ENCODE results near the gene IFT25. TPM values are rescaled to one million over a fixed set of nuclear protein-coding genes. Genes with fewer than 3 reads are reported as not detected.
A peak's percentile ranks its signal among the peaks of the same experiment; 100 is the strongest.

The IFT25 gene
- total RNA-seq, 4 donors from 2014 or later = 11.6 to 24.6 (median 15.5) TPM

- TF ChIP-seq CTCF (IDR thresholded peaks at IDR 0.05) = no peak
- DNase-seq (ENCODE audit: low spot score) = no peak
- no peak for ATAC-seq (ENCODE audit: low FRiP score)
These were observed 16.1 kb downstream of the IFT25 start for GRCh38 chr1:53929246-53929960.

GRCh38 chr1:53927376-53927881 lies 18.1 kb downstream of the IFT25 start:
- no peak for TF ChIP-seq CTCF (IDR thresholded peaks at IDR 0.05)
- DNase-seq (ENCODE audit: low spot score) (no peak), ATAC-seq (ENCODE audit: low FRiP score) (no peak)

GRCh38 chr1:53919675-53920066 lies 25.8 kb downstream of the IFT25 start:
- DNase-seq (ENCODE audit: low spot score) = no peak
- no peak for TF ChIP-seq CTCF (IDR thresholded peaks at IDR 0.05)
- no peak for ATAC-seq (ENCODE audit: low FRiP score)

- ATAC-seq (ENCODE audit: low FRiP score) (no peak), DNase-seq (ENCODE audit: low spot score) (no peak)
- TF ChIP-seq CTCF (IDR thresholded peaks at IDR 0.05) = no peak
These were observed 27.2 kb downstream of the IFT25 start for GRCh38 chr1:53918343-53918742.

- ATAC-seq (ENCODE audit: low FRiP score) (no peak), DNase-seq (ENCODE audit: low spot score) (no peak)
- TF ChIP-seq CTCF (IDR thresholded peaks at IDR 0.05) = no peak
These were observed 32.0 kb downstream of the IFT25 start for GRCh38 chr1:53913352-53914033.

- ATAC-seq (ENCODE audit: low FRiP score) = no peak
- no peak for DNase-seq (ENCODE audit: low spot score)
- TF ChIP-seq CTCF (IDR thresholded peaks at IDR 0.05) = no peak
These were observed 34.1 kb downstream of the IFT25 start for GRCh38 chr1:53911442-53911841.

GRCh38 chr1:53909946-53910345 lies 35.6 kb downstream of the IFT25 start:
- ATAC-seq (ENCODE audit: low FRiP score) (peak; percentile 73), DNase-seq (ENCODE audit: low spot score) (no peak)
- TF ChIP-seq CTCF (IDR thresholded peaks at IDR 0.05) = no peak

Data from omental fat pad (tissue), 4 donors.